Vagina (tissue), 2 donors: ENCODE measurements around the gene NOP9. TPM values are rescaled to one million over a fixed set of nuclear protein-coding genes. Genes with fewer than 3 reads are reported as not detected.

ENCODE experiments used
- DNase-seq, 2 donors: peaks; one replicate each; pipeline ENCODE4 v3.0.0-alpha.2; 2017; ENCODE audit errors: extremely low spot score in 2 of 2
- H3K27ac ChIP-seq: fragments of 200-600 bp; sonication (generic); one replicate; pipeline ENCODE4 v1.5.1; 2019
- H3K27me3 ChIP-seq: fragments of 200-600 bp; sonication (generic); one replicate; pipeline ENCODE4 v1.5.1; 2019
- H3K36me3 ChIP-seq, 2 donors: fragments of 200-600 bp; sonication (generic); one replicate each; pipeline ENCODE4 v1.5.1; 2017 to 2019
- H3K4me1 ChIP-seq: fragments of 200-600 bp; sonication (generic); one replicate; pipeline ENCODE4 v1.5.1; 2019
- H3K4me3 ChIP-seq, 2 donors: fragments of 200-600 bp; sonication (generic); 1 replicate in 1 of 2; 2 replicates in 1 of 2; pipeline ENCODE4 v1.5.1; 2016 to 2019
- H3K9me3 ChIP-seq: fragments of 200-600 bp; sonication (generic); one replicate; pipeline ENCODE4 v1.5.1; 2019
- CTCF ChIP-seq, 3 experiments: fragments of 450-650 bp in 2 of 3; fragments of 200-600 bp in 1 of 3; sonication (generic) in 1 of 3; IDR thresholded peaks; one replicate each; pipeline ENCODE4 v1.5.1; 2017 to 2019; ENCODE audit warnings: antibody characterized with exemption in 3 of 3, mild to moderate bottlenecking in 2 of 3, moderate library complexity in 2 of 3
- POLR2A ChIP-seq, 2 donors: fragments of 450-650 bp; IDR thresholded peaks; one replicate each; pipeline ENCODE4 v1.6.1; 2017; ENCODE audit warnings: antibody characterized with exemption in 2 of 2, mild to moderate bottlenecking in 2 of 2, moderate library complexity in 2 of 2
- POLR2AphosphoS5 ChIP-seq, 2 donors: sonication (generic); formaldehyde crosslinking; IDR thresholded peaks; one replicate each; pipeline ENCODE4 v1.9.0; 2017; ENCODE audit warnings: antibody characterized with exemption in 2 of 2, mild to moderate bottlenecking in 2 of 2, low read depth in 1 of 2; ENCODE audit not compliant: insufficient read depth in 1 of 2
- intact Hi-C: fragments of 100-400 bp; cut with DNase I; formaldehyde crosslinking; loops from one replicate; pipeline ENCODE4 v1.15.1; 2023
- total RNA-seq: library from RNA; depleted of rRNA; stranded (reverse); fragments of >200 nt; gene quantifications from one replicate; pipeline ENCODE4 v1.2.3, GENCODE V29; 2016

Gene NOP9
- total RNA-seq, 1 donor from 2014 or later: 13.8 TPM

GRCh38 chr14:24272467-24272866 lies 27.2 kb upstream of the NOP9 start:
- H3K9me3 ChIP-seq: no peaks in the 10 kb centered on the region
- peaks cover 0 to 7% of the 10 kb centered on the region in 2 donors for H3K36me3 ChIP-seq
- no peaks in the 10 kb centered on the region for H3K27me3 ChIP-seq
- H3K4me3 ChIP-seq: no peak overlapping the region
- DNase-seq: no peak
- intact Hi-C loops: no loop called here
- peak overlapping the region; percentile 97 for H3K27ac ChIP-seq
- TF ChIP-seq POLR2AphosphoS5 (IDR thresholded peaks at IDR 0.05; ENCODE audit: insufficient read depth in 1 of 2, low read depth in 1 of 2) (no peak), POLR2A (IDR thresholded peaks at IDR 0.05) (no peak), CTCF (IDR thresholded peaks at IDR 0.05) (no peak)
- peaks cover 18% of the 10 kb centered on the region for H3K4me1 ChIP-seq

- peaks cover 0 to 6% of the 10 kb centered on the region in 2 donors for H3K36me3 ChIP-seq
- H3K27ac ChIP-seq: peak overlapping the region; percentile 22
- no peaks in the 10 kb centered on the region for H3K9me3 ChIP-seq
- H3K4me3 ChIP-seq: no peak overlapping the region
- DNase-seq: no peak
- TF ChIP-seq CTCF (IDR thresholded peaks at IDR 0.05) (no peak), POLR2AphosphoS5 (IDR thresholded peaks at IDR 0.05; ENCODE audit: insufficient read depth in 1 of 2, low read depth in 1 of 2) (no peak), POLR2A (IDR thresholded peaks at IDR 0.05) (no peak)
- H3K27me3 ChIP-seq: no peaks in the 10 kb centered on the region
- peaks cover 18% of the 10 kb centered on the region for H3K4me1 ChIP-seq
- intact Hi-C loops: no loop called here
Measured at GRCh38 chr14:24273422-24273998, 26.1 kb upstream of the NOP9 start.

- Histone ChIP-seq H3K27me3 (no peaks in the 10 kb centered on the region), H3K4me1 (peaks cover 21% of the 10 kb centered on the region), H3K27ac (peak overlapping the region; percentile 22), H3K9me3 (no peaks in the 10 kb centered on the region), H3K36me3 (no peaks in the 10 kb centered on the region), H3K4me3 (no peak overlapping the region)
- peak in 1 of 2 donors; percentile 31 for TF ChIP-seq POLR2AphosphoS5 (IDR thresholded peaks at IDR 0.05; ENCODE audit: insufficient read depth in 1 of 2, low read depth in 1 of 2)
- TF ChIP-seq CTCF (IDR thresholded peaks at IDR 0.05): no peak
- no peak for DNase-seq
- intact Hi-C loops: no loop called here
Measured at GRCh38 chr14:24274101-24274543, 25.5 kb upstream of the NOP9 start.

GRCh38 chr14:24277071-24277470 lies 22.6 kb upstream of the NOP9 start:
- Histone ChIP-seq H3K27ac (no peak overlapping the region), H3K4me3 (no peak overlapping the region), H3K4me1 (peaks cover 13% of the 10 kb centered on the region), H3K36me3 (no peaks in the 10 kb centered on the region), H3K27me3 (no peaks in the 10 kb centered on the region), H3K9me3 (no peaks in the 10 kb centered on the region)
- TF ChIP-seq CTCF (IDR thresholded peaks at IDR 0.05) (no peak), POLR2AphosphoS5 (IDR thresholded peaks at IDR 0.05; ENCODE audit: insufficient read depth in 1 of 2, low read depth in 1 of 2) (no peak), POLR2A (IDR thresholded peaks at IDR 0.05) (no peak)
- DNase-seq: no peak
- intact Hi-C loops: no loop called here

- no peak for DNase-seq
- Histone ChIP-seq H3K27me3 (no peaks in the 10 kb centered on the region), H3K9me3 (no peaks in the 10 kb centered on the region), H3K4me3 (no peak overlapping the region), H3K4me1 (peaks cover 6% of the 10 kb centered on the region), H3K27ac (no peak overlapping the region), H3K36me3 (no peaks in the 10 kb centered on the region)
- TF ChIP-seq CTCF (IDR thresholded peaks at IDR 0.05): no peak
- no peak for TF ChIP-seq POLR2AphosphoS5 (IDR thresholded peaks at IDR 0.05; ENCODE audit: insufficient read depth in 1 of 2, low read depth in 1 of 2)
- no peak for TF ChIP-seq POLR2A (IDR thresholded peaks at IDR 0.05)
- intact Hi-C loops: no loop called here
Measured at GRCh38 chr14:24277606-24278321, 21.9 kb upstream of the NOP9 start.
